ENCODE measurements around the gene SEMA3D.

- no peak for TF ChIP-seq POLR2AphosphoS5 (IDR thresholded peaks at IDR 0.05; ENCODE audit: low read depth, low read length)
- no peak for TF ChIP-seq POLR2A (IDR thresholded peaks at IDR 0.05; ENCODE audit: low read depth, low read length)
- TF ChIP-seq TAF1 (IDR thresholded peaks at IDR 0.05; ENCODE audit: low read depth, low read length), result no peak
- TF ChIP-seq SPI1 (IDR thresholded peaks at IDR 0.05; ENCODE audit: low read depth, low read length), result no peak
Observed at GRCh38 chr7:85191383-85191782, 4.5 kb upstream of the SEMA3D start.

Data from GM12891 (cell line).